GM21367 (cell line): ENCODE measurements around the gene NECTIN2.
"Not testable (repeated sequence)": the region's sequence is repeated elsewhere in the genome, so short reads cannot be mapped to it uniquely, and the experiment has no call there.

Experiments used
- ATAC-seq: cut with Tn5 transposase; IDR thresholded peaks from one replicate; pipeline ENCODE4 v1.9.1; 2021; ENCODE audit not compliant: unreplicated experiment

The NECTIN2 gene

GRCh38 chr19:44904426-44904994 lies 58.4 kb downstream of the NECTIN2 start:
- ATAC-seq = no peak

GRCh38 chr19:44905437-44906160 lies 59.5 kb downstream of the NECTIN2 start, which contains the start of gene APOE:
TSS of gene APOE (plus strand) at chr19:44905796. CDS start at chr19:44906625, 829 bp downstream.
- no peak for ATAC-seq

- ATAC-seq = no peak
Observed at GRCh38 chr19:44907613-44908012, 61.5 kb downstream of the NECTIN2 start.

- ATAC-seq = no peak
Observed at GRCh38 chr19:44908074-44908835, 62.2 kb downstream of the NECTIN2 start.

GRCh38 chr19:44908836-44909261 lies 62.8 kb downstream of the NECTIN2 start:
- no peak for ATAC-seq

GRCh38 chr19:44909775-44910174 lies 63.7 kb downstream of the NECTIN2 start:
- no peak for ATAC-seq

GRCh38 chr19:44911896-44912295 lies 65.8 kb downstream of the NECTIN2 start:
- ATAC-seq = not testable (repeated sequence)

- ATAC-seq = no peak
Observed at GRCh38 chr19:44912854-44913253, 66.8 kb downstream of the NECTIN2 start.

- ATAC-seq = not testable (repeated sequence)
Observed at GRCh38 chr19:44913512-44914432, 67.7 kb downstream of the NECTIN2 start.

GRCh38 chr19:44914433-44915206 lies 68.5 kb downstream of the NECTIN2 start, which contains the start of gene APOC1:
TSS of gene APOC1 (plus strand) at chr19:44914608. CDS start at chr19:44914892, 284 bp downstream.
- ATAC-seq = peak; percentile 65

- ATAC-seq = no peak
Observed at GRCh38 chr19:44924243-44924725, 78.2 kb downstream of the NECTIN2 start.

GRCh38 chr19:44925114-44925891 lies 79.2 kb downstream of the NECTIN2 start:
- ATAC-seq = no peak

GRCh38 chr19:44926245-44927077 lies 80.4 kb downstream of the NECTIN2 start:
- ATAC-seq = not testable (repeated sequence)

- ATAC-seq = no peak
Observed at GRCh38 chr19:44927746-44928145, 81.6 kb downstream of the NECTIN2 start.

GRCh38 chr19:44930088-44930487 lies 84.0 kb downstream of the NECTIN2 start:
- no peak for ATAC-seq

GRCh38 chr19:44931541-44931940 lies 85.4 kb downstream of the NECTIN2 start:
- ATAC-seq = no peak
